GM12801 (cell line): ENCODE data around the gene CHST3.

Experiments
- CTCF ChIP-seq: IDR thresholded peaks from one replicate; pipeline ENCODE4 v1.5.1; 2011; ENCODE audit warnings: control low read depth; ENCODE audit not compliant: insufficient read length; ENCODE audit errors: extremely low read depth

Gene CHST3

GRCh38 chr10:71939861-71940474 lies 24.2 kb upstream of the CHST3 start:
- no peak for TF ChIP-seq CTCF

- TF ChIP-seq CTCF, result no peak
These were observed 23.4 kb upstream of the CHST3 start for GRCh38 chr10:71940752-71941151.

- TF ChIP-seq CTCF, result no peak
These were observed 22.9 kb upstream of the CHST3 start for GRCh38 chr10:71941318-71941717.

GRCh38 chr10:71945819-71946474 lies 18.2 kb upstream of the CHST3 start:
- TF ChIP-seq CTCF, result no peak

- no peak for TF ChIP-seq CTCF
These were observed 17.5 kb upstream of the CHST3 start for GRCh38 chr10:71946700-71947099.

- no peak for TF ChIP-seq CTCF
These were observed 15.6 kb upstream of the CHST3 start for GRCh38 chr10:71948496-71949067.

- no peak for TF ChIP-seq CTCF
These were observed 13.5 kb upstream of the CHST3 start for GRCh38 chr10:71950683-71951082.
